ENCODE measurements around the gene ASB1.

GRCh38 chr2:238469155-238469554 is 42.4 kb downstream of the ASB1 start:
- TF ChIP-seq ZNF274 (IDR thresholded peaks at IDR 0.05; ENCODE audit: low read depth, low read length) = no peak
- TF ChIP-seq SUZ12 (IDR thresholded peaks at IDR 0.05; ENCODE audit: extremely low read depth, insufficient read depth, insufficient read length) = no peak
- TF ChIP-seq YY1 (IDR thresholded peaks at IDR 0.05; ENCODE audit: insufficient read depth, insufficient read length) = no peak

Data from NT2/D1 (cell line).